GM12892 (cell line): ENCODE data around the gene ACSS1.

Experiments used
- DNase-seq: peaks from one replicate; pipeline ENCODE4 v3.0.0; 2011; ENCODE audit not compliant: insufficient read length
- FAIRE-seq: peaks from 2 replicates; lab custom pipeline; 2011; peaks lifted over from hg19 to GRCh38; lab: Jason Lieb, UNC
- POLR2A ChIP-seq: IDR thresholded peaks from 2 replicates; pipeline ENCODE4 v1.6.1; 2011; ENCODE audit warnings: low read depth, low read length, control low read depth
- POLR2AphosphoS5 ChIP-seq: IDR thresholded peaks from 2 replicates; pipeline ENCODE4 v1.6.1; 2011; ENCODE audit warnings: low read depth, low read length, control low read depth
- TAF1 ChIP-seq: IDR thresholded peaks from 2 replicates; pipeline ENCODE4 v1.6.1; 2011; ENCODE audit warnings: low read depth, mild to moderate bottlenecking, control low read depth, low read length, borderline replicate concordance

The ACSS1 gene

GRCh38 chr20:25047766-25048165 lies 10.2 kb downstream of the ACSS1 start:
- TF ChIP-seq POLR2A, result no peak
- FAIRE-seq (no peak), DNase-seq (no peak)

GRCh38 chr20:25046736-25047666 lies 10.9 kb downstream of the ACSS1 start:
- no peak for TF ChIP-seq POLR2A
- no peak for TF ChIP-seq POLR2AphosphoS5
- no peak for TF ChIP-seq TAF1
- DNase-seq (no peak), FAIRE-seq (no peak)

GRCh38 chr20:25046181-25046641 lies 11.7 kb downstream of the ACSS1 start:
- no peak for TF ChIP-seq POLR2A
- no peak for TF ChIP-seq POLR2AphosphoS5
- no peak for TF ChIP-seq TAF1
- no peak for DNase-seq
- FAIRE-seq, result no peak

DNA sequence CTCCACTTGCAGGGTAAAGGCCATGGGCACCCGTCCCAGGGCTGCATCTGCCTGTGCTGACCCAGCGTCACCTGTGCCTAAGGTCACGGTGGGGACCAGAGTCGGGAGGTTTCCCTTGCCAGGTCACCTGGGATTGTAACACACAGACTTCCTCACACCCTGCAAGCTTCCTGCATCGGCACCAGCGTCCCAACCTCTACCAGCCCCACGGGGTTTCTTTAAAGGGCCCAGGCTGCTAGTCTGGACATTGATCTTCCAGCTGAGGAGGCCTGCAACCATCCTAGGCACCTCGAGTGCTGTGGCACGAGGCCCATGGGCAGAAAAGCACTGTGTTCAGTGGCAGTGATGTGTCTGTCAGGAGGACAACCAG lies 12.6 kb downstream of the ACSS1 start:
- DNase-seq (no peak), FAIRE-seq (no peak)
- TF ChIP-seq POLR2A, result no peak
- TF ChIP-seq POLR2AphosphoS5, result no peak
- TF ChIP-seq TAF1, result no peak

GRCh38 chr20:25044660-25045342 lies 13.1 kb downstream of the ACSS1 start:
- DNase-seq (no peak), FAIRE-seq (no peak)
- no peak for TF ChIP-seq POLR2A
- no peak for TF ChIP-seq POLR2AphosphoS5
- TF ChIP-seq TAF1, result no peak

GRCh38 chr20:25044261-25044560 lies 13.7 kb downstream of the ACSS1 start:
- TF ChIP-seq TAF1 (no peak), POLR2A (no peak), POLR2AphosphoS5 (no peak)
- DNase-seq, result no peak
- FAIRE-seq, result no peak

GRCh38 chr20:25043499-25044260 lies 14.3 kb downstream of the ACSS1 start:
- TF ChIP-seq POLR2A (no peak), TAF1 (no peak)
- DNase-seq (no peak), FAIRE-seq (no peak)

- TF ChIP-seq TAF1 (0 out of 2 replicates have a peak, but pooled peaks have one; percentile 37), POLR2AphosphoS5 (0 out of 2 replicates have a peak, but pooled peaks have one; percentile 25), POLR2A (peak; percentile 48; the same call in 1 of the 2 replicates)
- DNase-seq, result peak; percentile 69
- FAIRE-seq, result peak; percentile 78
These were observed 15.1 kb downstream of the ACSS1 start for GRCh38 chr20:25042531-25043498.

DNA sequence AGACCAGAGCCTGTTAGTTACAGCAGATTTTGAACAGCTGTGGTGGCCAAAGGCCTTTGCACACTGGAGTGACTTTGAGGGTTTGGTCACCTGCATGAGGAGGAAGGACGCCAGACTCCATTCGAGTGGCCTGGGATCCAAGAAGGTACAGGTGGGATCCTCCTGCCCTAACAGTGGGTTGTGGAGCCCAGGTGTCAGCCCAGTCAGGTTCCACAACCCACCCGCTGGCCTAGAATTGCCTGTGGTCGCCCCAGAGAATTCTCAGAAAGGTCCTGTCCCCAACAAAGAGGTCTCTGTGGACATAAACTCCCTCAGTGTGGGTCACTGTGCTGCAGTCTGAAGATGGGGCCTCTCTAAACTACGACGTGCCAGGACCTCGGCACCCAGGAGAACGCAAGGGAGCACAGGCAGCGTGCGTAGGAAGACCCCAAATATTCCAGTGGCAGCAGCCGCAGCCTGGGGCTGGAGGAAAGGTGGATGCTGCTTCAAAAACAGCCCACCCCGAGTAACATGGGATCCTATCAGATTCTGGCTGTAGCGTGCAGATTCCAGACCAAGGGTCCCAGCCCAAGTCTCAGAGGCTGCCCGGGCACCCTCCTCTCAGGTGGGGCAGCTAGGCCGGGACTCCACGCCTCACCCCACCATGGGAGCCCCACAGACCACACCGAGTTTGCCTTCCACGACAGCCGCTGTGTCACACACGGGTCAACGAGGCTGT lies 16.0 kb downstream of the ACSS1 start:
- FAIRE-seq, result no peak
- no peak for DNase-seq
- TF ChIP-seq TAF1, result no peak
- TF ChIP-seq POLR2A, result no peak
- TF ChIP-seq POLR2AphosphoS5, result no peak

DNA sequence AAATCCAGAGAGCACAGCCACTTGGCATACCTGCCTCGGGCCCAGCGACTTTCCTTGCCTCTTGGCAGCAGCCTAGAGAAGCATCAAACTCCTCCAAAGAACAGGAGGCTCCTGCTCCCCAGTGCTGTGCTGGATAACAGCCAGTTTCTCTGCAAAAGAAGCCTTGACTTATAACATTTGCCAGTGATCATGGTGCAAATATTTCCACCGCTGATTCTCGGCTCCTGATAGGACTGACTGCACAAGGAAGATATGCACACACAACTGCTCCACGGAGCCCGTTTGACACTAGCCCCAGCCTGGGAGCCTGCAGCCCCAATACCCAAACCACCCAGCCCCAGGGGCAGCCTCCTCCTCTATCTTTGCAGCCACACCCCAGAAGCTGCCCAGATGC lies 17.5 kb downstream of the ACSS1 start:
- no peak for TF ChIP-seq POLR2A
- no peak for TF ChIP-seq POLR2AphosphoS5
- no peak for TF ChIP-seq TAF1
- DNase-seq (no peak), FAIRE-seq (no peak)
